Muscle layer of duodenum (tissue), 2 donors: Measurements from ENCODE around the gene TBC1D22B.

Experiments
- H3K27ac ChIP-seq: one replicate; pipeline ENCODE4 v1.7.0; 2013; ENCODE audit warnings: mild to moderate bottlenecking, low read length
- H3K27me3 ChIP-seq: one replicate; pipeline ENCODE4 v1.7.0; 2013; ENCODE audit warnings: low read depth, mild to moderate bottlenecking, control low read depth, low read length
- H3K36me3 ChIP-seq, 2 donors: one replicate each; pipeline ENCODE4 v1.7.0; 2013; ENCODE audit warnings: low read length in 2 of 2, control low read depth in 1 of 2, mild to moderate bottlenecking in 1 of 2; ENCODE audit not compliant: insufficient read depth in 2 of 2, control insufficient read depth in 1 of 2
- H3K4me1 ChIP-seq, 2 donors: one replicate each; pipeline ENCODE4 v1.7.0; 2013; ENCODE audit warnings: low read length in 2 of 2, mild to moderate bottlenecking in 2 of 2, control low read depth in 1 of 2, moderate library complexity in 1 of 2; ENCODE audit not compliant: insufficient read depth in 2 of 2, control insufficient read depth in 1 of 2
- H3K4me3 ChIP-seq, 2 donors: one replicate each; pipeline ENCODE4 v1.7.0; 2013; ENCODE audit warnings: low read length in 2 of 2, low read depth in 1 of 2, mild to moderate bottlenecking in 1 of 2
- H3K9me3 ChIP-seq, 2 donors: one replicate each; pipeline ENCODE4 v1.7.0; 2013; ENCODE audit warnings: low read length in 2 of 2, control low read depth in 1 of 2, mild to moderate bottlenecking in 1 of 2; ENCODE audit not compliant: control insufficient read depth in 1 of 2
- donor health status: healthy.

TBC1D22B gene

GRCh38 chr6:37369321-37370201, 112.0 kb downstream of the TBC1D22B start:
- H3K27me3 ChIP-seq: no peaks in the 10 kb centered on the region
- no peak overlapping the region for H3K27ac ChIP-seq
- no peak overlapping the region for H3K4me3 ChIP-seq
- H3K4me1 ChIP-seq: no peaks in the 10 kb centered on the region
- H3K36me3 ChIP-seq: peaks cover 37 to 43% of the 10 kb centered on the region in 2 donors
- no peaks in the 10 kb centered on the region for H3K9me3 ChIP-seq

- Histone ChIP-seq H3K4me3 (no peak overlapping the region), H3K36me3 (peaks cover 51 to 55% of the 10 kb centered on the region in 2 donors), H3K27ac (no peak overlapping the region)
Observed at GRCh38 chr6:37371154-37372083, 113.8 kb downstream of the TBC1D22B start.

GRCh38 chr6:37372116-37372515, 114.5 kb downstream of the TBC1D22B start:
- Histone ChIP-seq H3K27me3 (no peaks in the 10 kb centered on the region), H3K36me3 (peaks cover 51 to 62% of the 10 kb centered on the region in 2 donors), H3K27ac (no peak overlapping the region), H3K4me1 (no peaks in the 10 kb centered on the region), H3K4me3 (no peak overlapping the region), H3K9me3 (no peaks in the 10 kb centered on the region)

More at GRCh38 chr6:37371154-37372083, 113.8 kb downstream of the TBC1D22B start:
- Histone ChIP-seq H3K9me3 (no peaks in the 10 kb centered on the region), H3K4me1 (no peaks in the 10 kb centered on the region), H3K27me3 (no peaks in the 10 kb centered on the region)

- Histone ChIP-seq H3K27me3 (no peaks in the 10 kb centered on the region), H3K36me3 (peaks cover 47 to 71% of the 10 kb centered on the region in 2 donors), H3K9me3 (no peaks in the 10 kb centered on the region), H3K4me1 (no peaks in the 10 kb centered on the region), H3K4me3 (no peak overlapping the region), H3K27ac (no peak overlapping the region)
Observed at GRCh38 chr6:37373822-37374471, 116.4 kb downstream of the TBC1D22B start.

GRCh38 chr6:37375376-37375775, 117.8 kb downstream of the TBC1D22B start:
- Histone ChIP-seq H3K4me1 (no peaks in the 10 kb centered on the region), H3K27ac (no peak overlapping the region), H3K4me3 (no peak overlapping the region), H3K36me3 (peaks cover 32 to 58% of the 10 kb centered on the region in 2 donors), H3K9me3 (no peaks in the 10 kb centered on the region), H3K27me3 (no peaks in the 10 kb centered on the region)

- no peaks in the 10 kb centered on the region for H3K4me1 ChIP-seq
- no peak overlapping the region for H3K4me3 ChIP-seq
- no peaks in the 10 kb centered on the region for H3K9me3 ChIP-seq
- peaks cover 32 to 52% of the 10 kb centered on the region in 2 donors for H3K36me3 ChIP-seq
- H3K27me3 ChIP-seq: no peaks in the 10 kb centered on the region
- H3K27ac ChIP-seq: no peak overlapping the region
Observed at GRCh38 chr6:37376078-37376743, 118.6 kb downstream of the TBC1D22B start.

- no peak overlapping the region for H3K4me3 ChIP-seq
- no peaks in the 10 kb centered on the region for H3K27me3 ChIP-seq
- peaks cover 25 to 33% of the 10 kb centered on the region in 2 donors for H3K36me3 ChIP-seq
- no peaks in the 10 kb centered on the region for H3K9me3 ChIP-seq
- no peak overlapping the region for H3K27ac ChIP-seq
- no peaks in the 10 kb centered on the region for H3K4me1 ChIP-seq
Observed at GRCh38 chr6:37381579-37381978, 124.0 kb downstream of the TBC1D22B start.
